NB4 (cell line): ENCODE results near the gene KCNJ4.

Source experiments
- DNase-seq: peaks from one replicate; pipeline ENCODE4 v3.0.0; 2010; ENCODE audit warnings: low read depth
- H3K4me3 ChIP-seq: one replicate; pipeline ENCODE4 v1.5.1; 2011; ENCODE audit warnings: mild to moderate bottlenecking, low read depth, low read length, moderate library complexity
- CTCF ChIP-seq: IDR thresholded peaks from one replicate; pipeline ENCODE4 v1.5.1; 2012; ENCODE audit warnings: low read depth, low read length
- MAX ChIP-seq: IDR thresholded peaks from 2 replicates; pipeline ENCODE4 v1.6.1; 2011; ENCODE audit warnings: low read depth, low read length
- MYC ChIP-seq: IDR thresholded peaks from 2 replicates; pipeline ENCODE4 v1.6.1; 2011; ENCODE audit warnings: low read depth, low read length
- POLR2A ChIP-seq: IDR thresholded peaks from 2 replicates; pipeline ENCODE4 v1.6.1; 2011; ENCODE audit warnings: mild to moderate bottlenecking; ENCODE audit not compliant: insufficient read length; ENCODE audit errors: extremely low read depth

KCNJ4 gene

GRCh38 chr22:38432264-38432663 is 22.7 kb downstream of the KCNJ4 start:
- DNase-seq, result no peak
- TF ChIP-seq POLR2A, result no peak
- no peak for TF ChIP-seq CTCF
- no peak for TF ChIP-seq MAX
- no peak for TF ChIP-seq MYC

DNA sequence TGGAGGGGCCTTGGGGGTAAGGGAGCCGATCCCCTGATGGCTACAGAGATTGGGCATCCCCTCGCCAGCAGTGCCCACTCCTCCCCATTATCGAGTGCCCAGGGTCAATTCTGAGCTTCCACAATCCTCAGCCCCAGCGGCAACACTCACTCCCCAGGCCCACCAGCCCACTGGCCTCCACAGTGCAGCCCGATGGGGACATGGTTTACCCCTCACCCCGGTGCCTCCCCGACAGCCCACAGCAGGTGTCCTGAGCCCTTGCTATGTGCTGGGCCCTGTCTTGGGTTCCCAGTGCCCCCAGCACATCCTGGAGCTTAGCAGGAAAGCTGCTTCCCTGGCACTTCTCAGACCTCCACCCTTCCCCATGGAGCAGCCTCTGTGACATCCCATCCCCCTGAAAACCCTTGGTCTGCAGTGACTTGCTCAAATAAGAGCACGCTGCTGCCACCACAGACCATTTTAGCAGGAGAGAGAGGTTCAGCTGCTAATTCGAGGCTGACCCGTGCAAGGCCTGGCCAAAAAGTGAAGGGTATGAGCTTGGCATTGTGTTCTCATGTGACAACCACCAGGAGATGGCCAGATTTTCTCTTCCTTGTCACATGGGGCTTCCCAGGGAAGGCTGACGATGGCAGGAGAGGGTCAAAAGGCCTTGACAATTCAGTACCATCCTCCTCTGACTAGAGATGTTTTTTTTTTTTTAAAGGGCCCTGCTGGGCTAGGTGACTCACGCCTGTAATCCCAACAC is 23.6 kb downstream of the KCNJ4 start:
- no peak for DNase-seq
- H3K4me3 ChIP-seq, result no peak overlapping the region
- TF ChIP-seq MAX (no peak), POLR2A (no peak), MYC (no peak), CTCF (no peak)

More at GRCh38 chr22:38432264-38432663, 22.7 kb downstream of the KCNJ4 start:
- no peak overlapping the region for H3K4me3 ChIP-seq

- H3K4me3 ChIP-seq, result no peak overlapping the region
- TF ChIP-seq MAX, result no peak
- no peak for TF ChIP-seq CTCF
- no peak for TF ChIP-seq POLR2A
- no peak for TF ChIP-seq MYC
- DNase-seq, result no peak
Observed at GRCh38 chr22:38429499-38430068, 25.4 kb downstream of the KCNJ4 start.

DNA sequence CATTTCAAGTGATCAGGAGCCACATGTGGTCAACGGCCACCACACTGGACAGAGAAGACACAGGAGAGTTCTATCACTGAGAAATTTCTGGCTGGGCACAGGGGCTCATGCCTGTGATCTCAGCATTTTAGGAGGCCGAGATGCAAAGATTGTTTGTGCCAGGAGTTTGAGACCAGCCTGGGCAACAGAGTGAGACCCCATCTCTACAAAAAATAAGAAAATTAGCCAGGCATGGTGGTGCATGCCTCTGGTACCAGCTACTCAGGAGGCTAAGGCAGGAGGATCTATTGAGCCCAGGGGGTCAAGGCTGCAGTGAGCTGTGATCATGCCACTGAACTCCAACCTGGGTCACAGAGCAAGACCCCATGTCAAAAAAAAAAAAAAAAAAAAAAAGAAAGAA is 26.3 kb downstream of the KCNJ4 start:
- TF ChIP-seq MYC (no peak), MAX (no peak), POLR2A (no peak), CTCF (no peak)
- no peak for DNase-seq
- no peak overlapping the region for H3K4me3 ChIP-seq

GRCh38 chr22:38427940-38428339 is 27.1 kb downstream of the KCNJ4 start:
- H3K4me3 ChIP-seq, result no peak overlapping the region
- no peak for DNase-seq
- no peak for TF ChIP-seq MYC
- TF ChIP-seq CTCF, result no peak
- TF ChIP-seq MAX, result no peak
- no peak for TF ChIP-seq POLR2A
